ENCODE measurements around the gene TAS2R8. TPM values are rescaled to one million over a fixed set of nuclear protein-coding genes. Genes with fewer than 3 reads are reported as not detected.
"Not testable (repeated sequence)": the region's sequence is repeated elsewhere in the genome, so short reads cannot be mapped to it uniquely, and the experiment has no call there.

Gene TAS2R8
- total RNA-seq, 4 donors from 2014 or later: 0.49 TPM; not detected in 3

GRCh38 chr12:10794222-10794621 is 12.9 kb downstream of the TAS2R8 start:
- TF ChIP-seq POLR2A (IDR thresholded peaks at IDR 0.05): no peak
- TF ChIP-seq, protein P1, sequence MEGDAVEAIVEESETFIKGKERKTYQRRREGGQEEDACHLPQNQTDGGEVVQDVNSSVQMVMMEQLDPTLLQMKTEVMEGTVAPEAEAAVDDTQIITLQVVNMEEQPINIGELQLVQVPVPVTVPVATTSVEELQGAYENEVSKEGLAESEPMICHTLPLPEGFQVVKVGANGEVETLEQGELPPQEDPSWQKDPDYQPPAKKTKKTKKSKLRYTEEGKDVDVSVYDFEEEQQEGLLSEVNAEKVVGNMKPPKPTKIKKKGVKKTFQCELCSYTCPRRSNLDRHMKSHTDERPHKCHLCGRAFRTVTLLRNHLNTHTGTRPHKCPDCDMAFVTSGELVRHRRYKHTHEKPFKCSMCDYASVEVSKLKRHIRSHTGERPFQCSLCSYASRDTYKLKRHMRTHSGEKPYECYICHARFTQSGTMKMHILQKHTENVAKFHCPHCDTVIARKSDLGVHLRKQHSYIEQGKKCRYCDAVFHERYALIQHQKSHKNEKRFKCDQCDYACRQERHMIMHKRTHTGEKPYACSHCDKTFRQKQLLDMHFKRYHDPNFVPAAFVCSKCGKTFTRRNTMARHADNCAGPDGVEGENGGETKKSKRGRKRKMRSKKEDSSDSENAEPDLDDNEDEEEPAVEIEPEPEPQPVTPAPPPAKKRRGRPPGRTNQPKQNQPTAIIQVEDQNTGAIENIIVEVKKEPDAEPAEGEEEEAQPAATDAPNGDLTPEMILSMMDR (IDR thresholded peaks at IDR 0.05): no peak
- 48 to 59% methylated on average over 2 of the region's 2 CpGs for WGBS, 2 donors

GRCh38 chr12:10791769-10792168 is 15.3 kb downstream of the TAS2R8 start:
- H3K27me3 ChIP-seq; H3K4me3 ChIP-seq (replicated peaks in 1 of 3); H3K9me3 ChIP-seq; H3K36me3 ChIP-seq; H3K4me1 ChIP-seq; intact Hi-C loops (cut with DNase I); DNase-seq; H3K27ac ChIP-seq: not testable (repeated sequence)
- 91 to 93% methylated on average over 4 of the region's 4 CpGs for WGBS, 2 donors

More at GRCh38 chr12:10794222-10794621, 12.9 kb downstream of the TAS2R8 start:
- H3K27ac ChIP-seq: no peak overlapping the region
- H3K4me1 ChIP-seq: no peaks in the 10 kb centered on the region
- no peaks in the 10 kb centered on the region for H3K27me3 ChIP-seq
- no peak for DNase-seq
- intact Hi-C loops (cut with DNase I): no loop called here
- no peak overlapping the region for H3K4me3 ChIP-seq (replicated peaks in 1 of 3)
- no peaks in the 10 kb centered on the region for H3K36me3 ChIP-seq
- H3K9me3 ChIP-seq: no peaks in the 10 kb centered on the region

- H3K27me3 ChIP-seq: no peaks in the 10 kb centered on the region
- H3K4me1 ChIP-seq: no peaks in the 10 kb centered on the region
- no peaks in the 10 kb centered on the region for H3K9me3 ChIP-seq
- no peak overlapping the region for H3K4me3 ChIP-seq (replicated peaks in 1 of 3)
- H3K36me3 ChIP-seq: no peaks in the 10 kb centered on the region
- WGBS, 2 donors: 85 to 86% methylated on average over 5 of the region's 5 CpGs
- DNase-seq: no peak
- TF ChIP-seq, protein P1 (IDR thresholded peaks at IDR 0.05): no peak
- TF ChIP-seq POLR2A (IDR thresholded peaks at IDR 0.05): no peak
- no peak overlapping the region for H3K27ac ChIP-seq
- intact Hi-C loops (cut with DNase I): no loop called here
Measured at GRCh38 chr12:10783252-10783651, 23.8 kb downstream of the TAS2R8 start.

- TF ChIP-seq POLR2A (IDR thresholded peaks at IDR 0.05): no peak
- TF ChIP-seq, protein P1 (IDR thresholded peaks at IDR 0.05): no peak
- no peak for DNase-seq
- H3K36me3 ChIP-seq: no peaks in the 10 kb centered on the region
- H3K4me3 ChIP-seq (replicated peaks in 1 of 3): no peak overlapping the region
- intact Hi-C loops (cut with DNase I): no loop called here
- no peaks in the 10 kb centered on the region for H3K9me3 ChIP-seq
- 80 to 89% methylated on average over 2 of the region's 2 CpGs for whole genome bisulfite sequencing, 2 donors
- no peaks in the 10 kb centered on the region for H3K4me1 ChIP-seq
- H3K27me3 ChIP-seq: no peaks in the 10 kb centered on the region
- H3K27ac ChIP-seq: no peak overlapping the region
Measured at GRCh38 chr12:10779103-10779502, 28.0 kb downstream of the TAS2R8 start.

GRCh38 chr12:10771132-10771733 is 35.9 kb downstream of the TAS2R8 start:
- no peak overlapping the region for H3K27ac ChIP-seq
- 0 to 9% methylated on average over 1 of the region's 1 CpG for WGBS, 2 donors
- no peaks in the 10 kb centered on the region for H3K9me3 ChIP-seq
- H3K4me1 ChIP-seq: no peaks in the 10 kb centered on the region
- intact Hi-C loops (cut with DNase I): loop anchor here (5.0 kb wide), 2 partner anchors 426 to 716 kb away; no protein-coding TSS in a partner anchor
- no peaks in the 10 kb centered on the region for H3K27me3 ChIP-seq
- DNase-seq: no peak
- no peak overlapping the region for H3K4me3 ChIP-seq (replicated peaks in 1 of 3)
- TF ChIP-seq, protein P1 (IDR thresholded peaks at IDR 0.05): peak in 3 of 6 experiments; percentile 50 to 77 (median 70)
- TF ChIP-seq POLR2A (IDR thresholded peaks at IDR 0.05): no peak
- no peaks in the 10 kb centered on the region for H3K36me3 ChIP-seq

All from thyroid gland (tissue), 4 donors.